Smooth muscle cell (in vitro differentiated cells): Measurements from ENCODE around the gene TBK1. TPM values are rescaled to one million over a fixed set of nuclear protein-coding genes. Genes with fewer than 3 reads are reported as not detected.

Source experiments
- DNase-seq: peaks from one replicate; lab custom pipeline; 2025; ENCODE audit not compliant: unreplicated experiment; lab: John Stamatoyannopoulos, UW
- H2AFZ ChIP-seq: fragments of 200-600 bp; sonication (generic); 2 replicates; pipeline ENCODE4 v1.6.0; 2016; ENCODE audit warnings: antibody characterized with exemption, low read depth, mild to moderate bottlenecking
- H3F3A ChIP-seq: fragments of 200-600 bp; sonication (generic); 2 replicates; pipeline ENCODE4 v1.6.0; 2017; ENCODE audit warnings: antibody characterized with exemption, low read depth
- H3K27ac ChIP-seq: fragments of 200-600 bp; sonication (generic); 2 replicates; pipeline ENCODE4 v1.5.1; 2016; ENCODE audit warnings: low read depth, mild to moderate bottlenecking
- H3K27me3 ChIP-seq: fragments of 200-600 bp; sonication (generic); 2 replicates; pipeline ENCODE4 v1.6.1; 2016; ENCODE audit warnings: low read depth, mild to moderate bottlenecking
- H3K36me3 ChIP-seq: fragments of 200-600 bp; sonication (generic); 2 replicates; pipeline ENCODE4 v1.5.1; 2016; ENCODE audit warnings: low read depth
- H3K4me1 ChIP-seq: fragments of 200-600 bp; sonication (generic); 2 replicates; pipeline ENCODE4 v1.5.1; 2016; ENCODE audit warnings: low read depth
- H3K4me2 ChIP-seq: fragments of 200-600 bp; sonication (generic); 2 replicates; pipeline ENCODE4 v1.6.0; 2016; ENCODE audit warnings: mild to moderate bottlenecking
- H3K4me3 ChIP-seq: fragments of 200-600 bp; sonication (generic); 2 replicates; pipeline ENCODE4 v1.5.1; 2016; ENCODE audit warnings: mild to moderate bottlenecking
- H3K79me2 ChIP-seq: fragments of 200-600 bp; sonication (generic); 2 replicates; pipeline ENCODE4 v1.6.0; 2016; ENCODE audit warnings: low read depth, mild to moderate bottlenecking
- H3K9ac ChIP-seq: fragments of 200-600 bp; sonication (generic); 2 replicates; pipeline ENCODE4 v1.6.0; 2016; ENCODE audit warnings: low read depth
- H3K9me3 ChIP-seq: fragments of 200-600 bp; sonication (generic); replicated peaks from 2 replicates; pipeline ENCODE4 v1.5.1; 2016; ENCODE audit warnings: low read depth
- H4K20me1 ChIP-seq: fragments of 200-600 bp; sonication (generic); 2 replicates; pipeline ENCODE4 v1.6.0; 2016; ENCODE audit warnings: low read depth
- CTCF ChIP-seq: fragments of 200-600 bp; sonication (generic); IDR thresholded peaks from 2 replicates; pipeline ENCODE4 v1.5.1; 2017; ENCODE audit warnings: borderline replicate concordance, mild to moderate bottlenecking, antibody characterized with exemption; ENCODE audit not compliant: insufficient read depth, poor library complexity, severe bottlenecking
- WGBS: methylation state at CpG from one replicate; pipeline ENCODE4 v1.1.7; 2016; ENCODE audit warnings: low lambda C conversion rate; 5-methylcytosine and 5-hydroxymethylcytosine counted together
- polyA plus RNA-seq: library from polyadenylated mRNA; unstranded; fragments of >200 nt; fragmentation: Nextera tagmentation; extraction: Ambion mirVana; gene quantifications from 2 replicates; pipeline ENCODE4 v1.2.1, GENCODE V29; 2016
- total RNA-seq: library from RNA; depleted of rRNA; stranded (reverse); fragments of >200 nt; gene quantifications from 2 replicates; pipeline ENCODE4 v1.2.3, GENCODE V29; 2014

TBK1 gene
- total and polyA plus RNA-seq, 2 experiments from 2014 or later, result 16.8 to 28.9 TPM

GRCh38 chr12:64404470-64405256, 47.3 kb upstream of the TBK1 start:
- peaks cover 43% of the 10 kb centered on the region for H4K20me1 ChIP-seq
- H3K36me3 ChIP-seq, result no peaks in the 10 kb centered on the region
- H3K9ac ChIP-seq, result peak overlapping the region; percentile 99
- H3K4me3 ChIP-seq, result peak overlapping the region; percentile 97
- WGBS, result 1% methylated on average over 74 of the region's 78 CpGs
- peak overlapping the region; percentile 98 for H3K4me2 ChIP-seq
- peaks cover 43% of the 10 kb centered on the region for H3K79me2 ChIP-seq
- peak; percentile 91 for DNase-seq
- peak overlapping the region; percentile 100 for H3K27ac ChIP-seq
- TF ChIP-seq CTCF, result no peak
- no peaks in the 10 kb centered on the region for H3K9me3 ChIP-seq
- peaks cover 6% of the 10 kb centered on the region for H3F3A ChIP-seq
- peak overlapping the region; percentile 87 for H2AFZ ChIP-seq
- no peaks in the 10 kb centered on the region for H3K27me3 ChIP-seq
- peaks cover 20% of the 10 kb centered on the region for H3K4me1 ChIP-seq

- Histone ChIP-seq H3K9ac (no peak overlapping the region), H3K4me1 (peaks cover 20% of the 10 kb centered on the region), H2AFZ (no peak overlapping the region), H3K9me3 (no peaks in the 10 kb centered on the region), H3K4me3 (no peak overlapping the region), H3F3A (peaks cover 6% of the 10 kb centered on the region), H3K4me2 (no peak overlapping the region), H3K27me3 (no peaks in the 10 kb centered on the region), H3K36me3 (peaks cover 15% of the 10 kb centered on the region), H3K79me2 (peaks cover 64% of the 10 kb centered on the region), H3K27ac (no peak overlapping the region), H4K20me1 (peaks cover 61% of the 10 kb centered on the region)
- DNase-seq, result no peak
- no peak for TF ChIP-seq CTCF
- WGBS, result 87% methylated on average over 9 of the region's 9 CpGs
These were observed 44.3 kb upstream of the TBK1 start for GRCh38 chr12:64407342-64408223.

- no peak overlapping the region for H3K4me3 ChIP-seq
- no peak for TF ChIP-seq CTCF
- no peaks in the 10 kb centered on the region for H3K9me3 ChIP-seq
- H3K4me1 ChIP-seq, result peaks cover 9% of the 10 kb centered on the region
- H3F3A ChIP-seq, result no peaks in the 10 kb centered on the region
- H3K9ac ChIP-seq, result no peak overlapping the region
- H3K79me2 ChIP-seq, result peaks cover 66% of the 10 kb centered on the region
- H2AFZ ChIP-seq, result no peak overlapping the region
- H3K4me2 ChIP-seq, result no peak overlapping the region
- H3K27ac ChIP-seq, result peak overlapping the region; percentile 0
- H3K36me3 ChIP-seq, result peaks cover 27% of the 10 kb centered on the region
- H4K20me1 ChIP-seq, result peaks cover 72% of the 10 kb centered on the region
- no peaks in the 10 kb centered on the region for H3K27me3 ChIP-seq
- DNase-seq, result no peak
- 100% methylated on average over 2 of the region's 2 CpGs for WGBS
These were observed 40.5 kb upstream of the TBK1 start for GRCh38 chr12:64411427-64411826.
